Erythroblast (primary cell): ENCODE data around the gene LURAP1L.

Experiments
- GATA1 ChIP-seq: IDR thresholded peaks from 2 replicates; pipeline ENCODE4 v1.6.1; 2011; ENCODE audit warnings: low read depth, mild to moderate bottlenecking, control low read depth, low read length, moderate library complexity
- POLR2A ChIP-seq: IDR thresholded peaks from 2 replicates; pipeline ENCODE4 v1.6.1; 2011; ENCODE audit warnings: mild to moderate bottlenecking, low read length

DNA sequence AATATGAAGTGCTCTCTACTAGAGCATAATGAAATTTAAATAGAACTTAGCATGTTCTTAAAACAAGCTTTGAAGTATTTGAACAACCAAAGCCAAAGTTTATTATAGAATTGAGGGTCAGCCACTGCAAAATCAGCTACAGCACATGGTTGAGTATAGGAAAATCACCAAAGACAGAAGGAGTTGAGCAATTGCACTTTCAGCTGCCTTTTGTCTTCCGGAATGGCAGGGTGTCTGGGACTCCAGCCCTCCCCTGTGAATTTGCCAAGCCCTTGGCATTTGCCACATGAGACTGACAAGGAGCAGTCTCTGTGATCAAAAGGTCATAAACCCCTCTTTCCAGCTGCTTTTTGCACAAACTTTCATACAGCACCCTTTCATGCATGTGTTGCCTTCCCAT lies 8.5 kb upstream of the LURAP1L start:
- no peak for TF ChIP-seq POLR2A
- no peak for TF ChIP-seq GATA1
